Natural killer cell (primary cell): ENCODE measurements around the gene DNAJC18. TPM values are rescaled to one million over a fixed set of nuclear protein-coding genes. Genes with fewer than 3 reads are reported as not detected.

Source experiments
- ATAC-seq, 3 donors: fragments of 150-1000 bp in 2 of 3; fragments of 200-7000 bp in 1 of 3; cut with Tn5 transposase; 1 replicate in 1 of 3; 2 replicates in 2 of 3; pipeline ENCODE4 v1.10.0; 2021; ENCODE audit warnings: mild to moderate bottlenecking in 2 of 3, moderate library complexity in 2 of 3
- DNase-seq, 2 donors: peaks; one replicate each; pipeline versions ENCODE4 v3.0.0 to v3.0.0-alpha.2; 2013 to 2021; ENCODE audit warnings: mixed read lengths in 1 of 2
- H3K27ac ChIP-seq: one replicate; pipeline ENCODE4 v1.5.1; 2013; ENCODE audit warnings: mild to moderate bottlenecking, low read length
- H3K27me3 ChIP-seq: one replicate; pipeline ENCODE4 v1.6.1; 2013; ENCODE audit warnings: low read length; ENCODE audit not compliant: control insufficient read depth, insufficient read depth
- H3K36me3 ChIP-seq: one replicate; pipeline ENCODE4 v1.6.1; 2013; ENCODE audit warnings: low read length; ENCODE audit not compliant: control insufficient read depth, insufficient read depth
- H3K4me1 ChIP-seq: one replicate; pipeline ENCODE4 v1.6.1; 2013; ENCODE audit warnings: low read length; ENCODE audit not compliant: control insufficient read depth, insufficient read depth
- H3K4me3 ChIP-seq: one replicate; pipeline ENCODE4 v1.5.1; 2013; ENCODE audit warnings: low read length
- H3K9me3 ChIP-seq: one replicate; pipeline ENCODE4 v1.6.1; 2013; ENCODE audit warnings: low read length; ENCODE audit not compliant: control insufficient read depth, insufficient read depth
- H3K27ac Mint-ChIP-seq, 2 donors: one replicate each; pipeline ENCODE4 v1.8.0; 2022; ENCODE audit warnings: mild to moderate bottlenecking in 2 of 2, mixed read lengths in 2 of 2, moderate library complexity in 1 of 2
- H3K27me3 Mint-ChIP-seq, 2 donors: one replicate each; pipeline ENCODE4 v1.8.0; 2022; ENCODE audit warnings: low read depth in 2 of 2, mixed read lengths in 2 of 2
- H3K36me3 Mint-ChIP-seq: one replicate; pipeline ENCODE4 v1.8.0; 2022; ENCODE audit warnings: mixed read lengths
- H3K4me1 Mint-ChIP-seq, 2 donors: one replicate each; pipeline ENCODE4 v1.8.0; 2022; ENCODE audit warnings: mixed read lengths in 2 of 2
- H3K4me3 Mint-ChIP-seq: one replicate; pipeline ENCODE4 v1.8.0; 2022; ENCODE audit warnings: mild to moderate bottlenecking, moderate library complexity, mixed read lengths
- H3K9me3 Mint-ChIP-seq, 2 donors: one replicate each; pipeline ENCODE4 v1.8.0; 2022; ENCODE audit warnings: mixed read lengths in 2 of 2
- WGBS: methylation state at CpG from one replicate; pipeline ENCODE4 v1.1.7; 2013; ENCODE audit warnings: missing lambda C conversion rate; ENCODE audit not compliant: insufficient coverage; 5-methylcytosine and 5-hydroxymethylcytosine counted together
- intact Hi-C: fragments of 100-400 bp; cut with micrococcal nuclease; formaldehyde crosslinking; loops from one replicate; pipeline ENCODE4 v1.14.2; 2022
- total RNA-seq, 4 donors: library from RNA; stranded (reverse); fragments of 120-200 nt in 1 of 4; gene quantifications; one replicate each; pipeline versions ENCODE4 v1.2.3 to v1.2.4, GENCODE V29; 2013 to 2022
- TF ChIP-seq, protein P1 (sequence below): fragments of 200-600 bp; IDR thresholded peaks from one replicate; pipeline ENCODE4 v1.8.0; 2022; ENCODE audit warnings: antibody characterized with exemption

DNAJC18 gene
- total RNA-seq, 3 donors from 2014 or later (not counting 1 experiment from before 2014, with no cell fraction given) = 2.9 to 4.9 (median 3.6) TPM

- DNase-seq (peak in 1 of 2 donors; percentile 28), ATAC-seq (peak in 1 of 3 donors; percentile 19)
- Histone ChIP-seq H3K36me3 (no peaks in the 10 kb centered on the region), H3K4me1 (peaks cover 40% of the 10 kb centered on the region), H3K4me3 (no peak overlapping the region), H3K9me3 (no peaks in the 10 kb centered on the region), H3K27me3 (no peaks in the 10 kb centered on the region), H3K27ac (peak overlapping the region; percentile 36)
- Mint-ChIP-seq H3K9me3 (no peaks in the 10 kb centered on the region), H3K36me3 (no peaks in the 10 kb centered on the region), H3K4me1 (peaks cover 15 to 43% of the 10 kb centered on the region in 2 donors), H3K4me3 (no peak overlapping the region), H3K27ac (no peak overlapping the region), H3K27me3 (no peaks in the 10 kb centered on the region)
- intact Hi-C loops = loop anchor here (10.0 kb wide), 1 partner anchor 263 kb away; no protein-coding TSS in a partner anchor
- TF ChIP-seq, protein P1, sequence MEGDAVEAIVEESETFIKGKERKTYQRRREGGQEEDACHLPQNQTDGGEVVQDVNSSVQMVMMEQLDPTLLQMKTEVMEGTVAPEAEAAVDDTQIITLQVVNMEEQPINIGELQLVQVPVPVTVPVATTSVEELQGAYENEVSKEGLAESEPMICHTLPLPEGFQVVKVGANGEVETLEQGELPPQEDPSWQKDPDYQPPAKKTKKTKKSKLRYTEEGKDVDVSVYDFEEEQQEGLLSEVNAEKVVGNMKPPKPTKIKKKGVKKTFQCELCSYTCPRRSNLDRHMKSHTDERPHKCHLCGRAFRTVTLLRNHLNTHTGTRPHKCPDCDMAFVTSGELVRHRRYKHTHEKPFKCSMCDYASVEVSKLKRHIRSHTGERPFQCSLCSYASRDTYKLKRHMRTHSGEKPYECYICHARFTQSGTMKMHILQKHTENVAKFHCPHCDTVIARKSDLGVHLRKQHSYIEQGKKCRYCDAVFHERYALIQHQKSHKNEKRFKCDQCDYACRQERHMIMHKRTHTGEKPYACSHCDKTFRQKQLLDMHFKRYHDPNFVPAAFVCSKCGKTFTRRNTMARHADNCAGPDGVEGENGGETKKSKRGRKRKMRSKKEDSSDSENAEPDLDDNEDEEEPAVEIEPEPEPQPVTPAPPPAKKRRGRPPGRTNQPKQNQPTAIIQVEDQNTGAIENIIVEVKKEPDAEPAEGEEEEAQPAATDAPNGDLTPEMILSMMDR = no peak
- 71% methylated on average over 3 of the region's 3 CpGs for WGBS
These were observed 12.7 kb upstream of the DNAJC18 start for GRCh38 chr5:139451878-139452660.

DNA sequence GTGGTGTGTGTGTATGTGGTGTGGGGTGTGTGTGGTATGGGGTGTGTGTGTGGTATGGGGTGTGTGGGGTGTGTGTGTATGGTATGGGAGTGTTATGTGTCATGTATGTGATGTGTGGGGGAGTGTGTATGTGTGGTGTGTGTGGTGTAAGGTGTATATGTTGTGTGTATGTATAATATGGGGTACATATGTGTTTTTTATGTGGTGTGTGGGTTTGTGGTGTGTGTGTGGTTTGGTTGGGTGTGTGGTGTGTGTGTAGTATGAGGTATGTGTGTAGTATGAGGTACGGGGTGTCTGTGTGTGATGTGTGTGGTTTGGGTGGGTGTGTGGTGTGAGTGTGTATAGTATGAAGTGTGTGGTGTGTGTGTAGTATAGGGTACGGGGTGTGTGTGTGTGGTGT is 11.9 kb upstream of the DNAJC18 start:
- no peaks in the 10 kb centered on the region for H3K27me3 ChIP-seq
- 55% methylated on average over 2 of the region's 2 CpGs for WGBS
- Mint-ChIP-seq H3K4me1 (peaks cover 7 to 34% of the 10 kb centered on the region in 2 donors), H3K36me3 (no peaks in the 10 kb centered on the region), H3K9me3 (no peaks in the 10 kb centered on the region), H3K27ac (no peak overlapping the region), H3K4me3 (no peak overlapping the region), H3K27me3 (no peaks in the 10 kb centered on the region)
- H3K4me1 ChIP-seq = peaks cover 39% of the 10 kb centered on the region
- ATAC-seq (peak in 1 of 3 donors; percentile 16), DNase-seq (no peak)
- intact Hi-C loops = loop anchor here (10.0 kb wide), 1 partner anchor 264 kb away; no protein-coding TSS in a partner anchor
- TF ChIP-seq, protein P1 = no peak
- H3K9me3 ChIP-seq = no peaks in the 10 kb centered on the region
- H3K27ac ChIP-seq = no peak overlapping the region
- no peak overlapping the region for H3K4me3 ChIP-seq
- no peaks in the 10 kb centered on the region for H3K36me3 ChIP-seq

DNA sequence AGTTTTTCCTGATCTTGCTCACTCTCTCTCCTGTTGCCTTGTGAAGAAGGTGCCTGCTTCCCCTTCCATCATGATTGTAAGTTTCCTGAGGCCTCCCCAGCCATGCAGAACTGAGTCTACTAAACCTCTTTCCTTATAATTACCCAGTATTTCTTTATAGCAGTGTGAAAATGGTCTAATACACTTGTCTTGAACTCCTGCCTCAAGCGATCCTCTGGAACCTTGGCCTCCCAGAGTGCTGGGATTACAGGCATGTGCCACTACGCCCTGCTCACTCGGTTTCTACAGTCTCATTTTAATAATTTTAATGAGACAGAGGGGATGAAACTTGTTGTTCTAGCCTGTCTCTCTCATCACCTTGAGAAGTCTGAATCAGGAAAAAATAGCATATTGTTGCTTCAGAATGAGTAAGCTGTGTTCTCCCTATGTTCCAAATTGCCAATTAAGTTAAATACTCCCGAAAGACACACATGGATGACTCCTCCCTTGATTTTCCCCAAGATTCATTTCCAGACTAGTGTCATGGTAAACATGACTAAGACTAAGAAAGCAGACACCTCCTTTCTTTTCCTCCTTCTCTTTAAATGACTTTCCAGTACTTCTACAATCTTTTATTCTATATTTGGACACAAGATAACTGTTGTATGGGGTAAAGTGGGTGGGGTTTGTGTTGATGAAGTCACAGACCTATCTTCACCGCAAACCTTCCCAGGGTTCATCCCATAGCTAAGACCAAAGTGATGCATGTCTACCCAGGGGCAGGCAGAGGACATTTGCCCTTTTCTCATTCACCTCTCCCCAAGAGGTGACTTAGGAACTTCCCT is 7.8 kb upstream of the DNAJC18 start:
- H3K27ac Mint-ChIP-seq = no peak overlapping the region
- 81% methylated on average over 5 of the region's 5 CpGs for WGBS

More for the DNA sequence above, 7.8 kb upstream of the DNAJC18 start:
- H3K4me3 Mint-ChIP-seq = no peak overlapping the region
- H3K9me3 ChIP-seq = no peaks in the 10 kb centered on the region
- peaks cover 10 to 11% of the 10 kb centered on the region in 2 donors for H3K4me1 Mint-ChIP-seq
- no peak overlapping the region for H3K27ac ChIP-seq
- ATAC-seq (no peak), DNase-seq (no peak)
- H3K27me3 Mint-ChIP-seq = no peaks in the 10 kb centered on the region
- H3K4me3 ChIP-seq = no peak overlapping the region
- H3K36me3 ChIP-seq = no peaks in the 10 kb centered on the region
- H3K4me1 ChIP-seq = peaks cover 20% of the 10 kb centered on the region
- no peaks in the 10 kb centered on the region for H3K36me3 Mint-ChIP-seq
- no peaks in the 10 kb centered on the region for H3K9me3 Mint-ChIP-seq
- H3K27me3 ChIP-seq = no peaks in the 10 kb centered on the region
- TF ChIP-seq, protein P1 = no peak
- intact Hi-C loops = no loop called here
